ENCODE data around the gene ZNF100. TPM values are rescaled to one million over a fixed set of nuclear protein-coding genes. Genes with fewer than 3 reads are reported as not detected.

ZNF100 gene
- polyA plus RNA-seq, 1 donor from 2014 or later: 7.9 TPM

GRCh38 chr19:21699197-21699596 is 68.2 kb downstream of the ZNF100 start:
- no peaks in the 10 kb centered on the region for H3F3A ChIP-seq (ENCODE audit: insufficient read depth, low read length, poor library complexity, severe bottlenecking)
- TF ChIP-seq RAD21 (conservative IDR thresholded peaks at IDR 0.05): no peak
- TF ChIP-seq MXI1 (conservative IDR thresholded peaks at IDR 0.05; ENCODE audit: poor library complexity, severe bottlenecking): no peak
- no peak for TF ChIP-seq EP300 (conservative IDR thresholded peaks at IDR 0.05; ENCODE audit: poor library complexity, severe bottlenecking)
- TF ChIP-seq EZH2 (IDR thresholded peaks at IDR 0.05; ENCODE audit: borderline replicate concordance, insufficient read depth, low read length, poor library complexity, severe bottlenecking): no peak
- TF ChIP-seq REST (IDR thresholded peaks at IDR 0.05; ENCODE audit: borderline replicate concordance): no peak
- no peak for TF ChIP-seq SMC3 (conservative IDR thresholded peaks at IDR 0.05; ENCODE audit: poor library complexity)
- TF ChIP-seq TAF1 (IDR thresholded peaks at IDR 0.05; ENCODE audit: low read depth): no peak
- no peak for TF ChIP-seq POLR2AphosphoS5 (IDR thresholded peaks at IDR 0.05)
- no peak for TF ChIP-seq CTCF (IDR thresholded peaks at IDR 0.05; ENCODE audit: poor library complexity, severe bottlenecking)
- no peaks in the 10 kb centered on the region for H3K9me3 ChIP-seq (ENCODE audit: low read length)
- H4K20me1 ChIP-seq (ENCODE audit: insufficient read depth): no peaks in the 10 kb centered on the region
- no peak overlapping the region for H3K4me3 ChIP-seq (ENCODE audit: low read length)
- H3K27me3 ChIP-seq (ENCODE audit: insufficient read depth, low read depth, low read length): no peaks in the 10 kb centered on the region
- H2AFZ ChIP-seq (ENCODE audit: low read depth, low read length): no peak overlapping the region
- no peaks in the 10 kb centered on the region for H3K36me3 ChIP-seq (ENCODE audit: insufficient read depth, low read length)
- no peaks in the 10 kb centered on the region for H3K79me2 ChIP-seq (replicated peaks; ENCODE audit: insufficient read depth, low read length)
- H3K9ac ChIP-seq (ENCODE audit: low read length): no peak overlapping the region
- H3K27ac ChIP-seq (ENCODE audit: low read length): no peak overlapping the region
- H3K4me2 ChIP-seq (ENCODE audit: low read length): no peak overlapping the region
- H3K9me2 ChIP-seq (ENCODE audit: insufficient read depth, low read length): no peaks in the 10 kb centered on the region

GRCh38 chr19:21698215-21698614 is 69.2 kb downstream of the ZNF100 start:
- TF ChIP-seq POLR2AphosphoS5 (IDR thresholded peaks at IDR 0.05): no peak
- no peak for TF ChIP-seq TAF1 (IDR thresholded peaks at IDR 0.05; ENCODE audit: low read depth)
- no peak for TF ChIP-seq MXI1 (conservative IDR thresholded peaks at IDR 0.05; ENCODE audit: poor library complexity, severe bottlenecking)
- no peak for TF ChIP-seq REST (IDR thresholded peaks at IDR 0.05; ENCODE audit: borderline replicate concordance)
- peak; percentile 50 for TF ChIP-seq SMC3 (conservative IDR thresholded peaks at IDR 0.05; ENCODE audit: poor library complexity)
- no peak for TF ChIP-seq EZH2 (IDR thresholded peaks at IDR 0.05; ENCODE audit: borderline replicate concordance, insufficient read depth, low read length, poor library complexity, severe bottlenecking)
- peak; percentile 59 for TF ChIP-seq CTCF (IDR thresholded peaks at IDR 0.05; ENCODE audit: poor library complexity, severe bottlenecking)
- peak; percentile 62 for TF ChIP-seq RAD21 (conservative IDR thresholded peaks at IDR 0.05)
- no peak for TF ChIP-seq EP300 (conservative IDR thresholded peaks at IDR 0.05; ENCODE audit: poor library complexity, severe bottlenecking)
- Histone ChIP-seq H3K4me2 (ENCODE audit: low read length) (no peak overlapping the region), H3K4me3 (ENCODE audit: low read length) (no peak overlapping the region), H3K27ac (ENCODE audit: low read length) (no peak overlapping the region), H3K9me3 (ENCODE audit: low read length) (no peaks in the 10 kb centered on the region), H3K9ac (ENCODE audit: low read length) (no peak overlapping the region), H2AFZ (ENCODE audit: low read depth, low read length) (no peak overlapping the region), H3F3A (ENCODE audit: insufficient read depth, low read length, poor library complexity, severe bottlenecking) (no peaks in the 10 kb centered on the region), H3K79me2 (replicated peaks; ENCODE audit: insufficient read depth, low read length) (no peaks in the 10 kb centered on the region), H3K9me2 (ENCODE audit: insufficient read depth, low read length) (no peaks in the 10 kb centered on the region), H3K27me3 (ENCODE audit: insufficient read depth, low read depth, low read length) (no peaks in the 10 kb centered on the region), H3K36me3 (ENCODE audit: insufficient read depth, low read length) (no peaks in the 10 kb centered on the region), H4K20me1 (ENCODE audit: insufficient read depth) (no peaks in the 10 kb centered on the region)

All from neural cell (in vitro differentiated cells).